Measurements from ENCODE around the gene SEPSECS. TPM values are rescaled to one million over a fixed set of nuclear protein-coding genes. Genes with fewer than 3 reads are reported as not detected.

SEPSECS gene
- total RNA-seq, 1 experiment from 2014 or later, result 4.2 TPM

- peaks cover 3 to 28% (median 11%) of the 10 kb centered on the region in 3 experiments for H3K36me3 Mint-ChIP-seq (ENCODE audit: insufficient read depth in 1 of 3, low read depth in 3 of 3)
- Histone ChIP-seq H2BK15ac (ENCODE audit: low read depth, low read length) (no peak overlapping the region), H3K9ac (ENCODE audit: extremely low read depth, insufficient read length, low read length) (no peak overlapping the region)
Observed at GRCh38 chr4:25075129-25075528, 85.1 kb downstream of the SEPSECS start.

More at GRCh38 chr4:25075129-25075528, 85.1 kb downstream of the SEPSECS start:
- Histone ChIP-seq H4K20me1 (ENCODE audit: control insufficient read depth, insufficient read depth, insufficient read length) (no peaks in the 10 kb centered on the region), H2BK20ac (ENCODE audit: low read depth, low read length, poor library complexity, severe bottlenecking) (no peak overlapping the region), H3T11ph (ENCODE audit: low read length) (no peak overlapping the region), H3K4me2 (ENCODE audit: insufficient read depth, insufficient read length, low read length) (no peak overlapping the region), H3K9me3 (ENCODE audit: control insufficient read depth, low read depth, low read length) (no peaks in the 10 kb centered on the region), H3K23ac (ENCODE audit: insufficient read length, low read depth, low read length) (no peak overlapping the region), H2BK120ac (ENCODE audit: low read depth, low read length, poor library complexity, severe bottlenecking) (no peak overlapping the region), H2AFZ (ENCODE audit: low read length) (no peak overlapping the region), H3K4ac (ENCODE audit: low read depth, low read length) (no peak overlapping the region), H3K4me1 (ENCODE audit: insufficient read depth, low read length) (peaks cover 5% of the 10 kb centered on the region), H3K18ac (ENCODE audit: insufficient read length, low read depth, low read length) (no peak overlapping the region), H3K23me2 (ENCODE audit: insufficient read length, low read depth, low read length, poor library complexity, severe bottlenecking) (no peaks in the 10 kb centered on the region), H3K27me3 (ENCODE audit: insufficient read depth, low read length) (no peaks in the 10 kb centered on the region), H3K79me2 (ENCODE audit: insufficient read depth, low read length) (no peaks in the 10 kb centered on the region), H3K27ac (ENCODE audit: insufficient read length, low read depth, low read length) (no peak overlapping the region), H4K8ac (replicated peaks; ENCODE audit: insufficient read length, low read depth, low read length) (no peak overlapping the region), H2AK5ac (ENCODE audit: insufficient read length, low read length) (no peak overlapping the region), H2BK5ac (ENCODE audit: insufficient read length, low read length) (no peak overlapping the region), H2BK12ac (ENCODE audit: insufficient read length, low read depth, low read length) (no peak overlapping the region), H4K5ac (ENCODE audit: insufficient read length, low read depth, low read length) (no peak overlapping the region), H4K91ac (ENCODE audit: insufficient read length, low read depth, low read length) (no peak overlapping the region), H3K56ac (ENCODE audit: insufficient read length, low read depth, low read length) (no peak overlapping the region), H3K14ac (ENCODE audit: insufficient read depth, low read length) (no peak overlapping the region), H3K79me1 (ENCODE audit: insufficient read depth, low read depth, low read length, poor library complexity, severe bottlenecking) (no peaks in the 10 kb centered on the region)
- no CpG with 5 or more reads among the region's 11 CpGs for WGBS (ENCODE audit: extremely low coverage, insufficient read length, low lambda C conversion rate)
- H3K9me3 Mint-ChIP-seq, result peaks cover 19 to 25% of the 10 kb centered on the region in 2 experiments
- no peak overlapping the region for H3K4me3 Mint-ChIP-seq
- no peak for TF ChIP-seq CTCF (conservative IDR thresholded peaks at IDR 0.05)
- H3K27me3 Mint-ChIP-seq (ENCODE audit: low read depth), result peaks cover 10% of the 10 kb centered on the region
- DNase-seq, result peak; percentile 49
- peaks cover 36 to 49% of the 10 kb centered on the region in 2 experiments for H3K4me1 Mint-ChIP-seq
- H3K27ac Mint-ChIP-seq, result no peak overlapping the region
